Measurements from ENCODE around the gene TECR. TPM values are rescaled to one million over a fixed set of nuclear protein-coding genes. Genes with fewer than 3 reads are reported as not detected.
"Not testable (repeated sequence)": the region's sequence is repeated elsewhere in the genome, so short reads cannot be mapped to it uniquely, and the experiment has no call there.

Gene TECR
- total RNA-seq, 1 donor from 2014 or later = 20.0 TPM

DNA sequence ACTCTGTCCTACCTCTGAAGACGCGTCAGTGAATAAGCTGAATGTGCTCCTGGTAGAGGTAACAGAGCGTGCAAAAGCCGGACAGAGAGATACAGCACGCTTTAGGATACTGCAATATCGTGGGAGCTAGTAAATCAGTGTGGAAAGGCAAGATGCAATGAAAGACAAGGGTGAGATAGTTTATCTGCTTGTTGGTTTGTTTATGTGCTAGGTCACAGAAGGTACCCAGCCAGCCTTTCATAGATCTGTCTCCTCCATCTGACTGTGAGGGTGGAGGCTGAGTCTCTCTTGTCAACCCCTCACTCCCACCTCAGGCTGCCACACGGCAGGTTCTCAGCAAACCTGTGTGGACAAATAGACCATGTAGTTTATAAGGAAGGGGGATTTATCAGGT lies 32.6 kb upstream of the TECR start:
- DNase-seq (ENCODE audit: low read depth) = no peak
- no peaks in the 10 kb centered on the region for H3K27me3 ChIP-seq (ENCODE audit: control insufficient read depth, insufficient read depth, low read length)
- H3K36me3 ChIP-seq (ENCODE audit: control insufficient read depth, insufficient read depth, low read length) = peaks cover 11% of the 10 kb centered on the region
- peak; percentile 13 for FAIRE-seq
- TF ChIP-seq, protein P1, sequence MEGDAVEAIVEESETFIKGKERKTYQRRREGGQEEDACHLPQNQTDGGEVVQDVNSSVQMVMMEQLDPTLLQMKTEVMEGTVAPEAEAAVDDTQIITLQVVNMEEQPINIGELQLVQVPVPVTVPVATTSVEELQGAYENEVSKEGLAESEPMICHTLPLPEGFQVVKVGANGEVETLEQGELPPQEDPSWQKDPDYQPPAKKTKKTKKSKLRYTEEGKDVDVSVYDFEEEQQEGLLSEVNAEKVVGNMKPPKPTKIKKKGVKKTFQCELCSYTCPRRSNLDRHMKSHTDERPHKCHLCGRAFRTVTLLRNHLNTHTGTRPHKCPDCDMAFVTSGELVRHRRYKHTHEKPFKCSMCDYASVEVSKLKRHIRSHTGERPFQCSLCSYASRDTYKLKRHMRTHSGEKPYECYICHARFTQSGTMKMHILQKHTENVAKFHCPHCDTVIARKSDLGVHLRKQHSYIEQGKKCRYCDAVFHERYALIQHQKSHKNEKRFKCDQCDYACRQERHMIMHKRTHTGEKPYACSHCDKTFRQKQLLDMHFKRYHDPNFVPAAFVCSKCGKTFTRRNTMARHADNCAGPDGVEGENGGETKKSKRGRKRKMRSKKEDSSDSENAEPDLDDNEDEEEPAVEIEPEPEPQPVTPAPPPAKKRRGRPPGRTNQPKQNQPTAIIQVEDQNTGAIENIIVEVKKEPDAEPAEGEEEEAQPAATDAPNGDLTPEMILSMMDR (IDR thresholded peaks at IDR 0.05; ENCODE audit: insufficient read depth, low read length, severe bottlenecking) = no peak
- H3K4me3 ChIP-seq (ENCODE audit: low read depth, low read length) = no peak overlapping the region

DNA sequence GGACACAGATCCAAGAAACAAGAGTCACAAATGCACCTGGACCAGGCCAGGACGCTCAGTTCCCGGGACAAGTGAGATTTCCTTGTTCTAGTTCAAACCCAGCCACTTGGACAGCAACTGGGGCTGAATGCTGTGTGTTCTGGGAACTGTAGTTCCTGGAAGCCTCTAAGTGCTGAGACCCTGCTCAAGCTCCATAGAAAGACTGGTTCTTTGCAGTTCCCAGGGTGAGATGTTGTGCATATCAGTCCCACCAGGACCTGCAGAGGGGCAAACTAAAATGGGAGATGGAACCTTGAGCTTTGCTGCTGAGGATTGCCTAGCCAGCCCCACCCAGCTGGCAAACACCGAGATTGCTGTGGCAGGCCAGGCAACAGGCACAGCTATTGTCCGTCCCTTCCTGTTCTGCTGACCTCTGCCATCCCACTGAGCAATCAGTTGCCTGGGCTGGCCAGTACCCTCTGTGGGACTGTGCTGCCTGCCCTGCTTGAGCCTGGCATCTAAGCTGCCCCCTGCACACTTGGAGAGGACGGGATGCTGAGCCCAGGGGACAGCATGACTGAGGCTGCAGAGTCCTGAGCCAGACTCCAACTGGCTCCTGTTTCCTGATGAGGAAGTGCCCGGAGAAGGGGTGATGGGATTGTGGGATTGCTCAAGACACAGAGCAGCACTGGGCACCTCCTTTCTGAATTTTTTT lies 32.0 kb upstream of the TECR start:
- no peak overlapping the region for H3K4me3 ChIP-seq (ENCODE audit: low read depth, low read length)
- no peak for DNase-seq (ENCODE audit: low read depth)
- H3K27me3 ChIP-seq (ENCODE audit: control insufficient read depth, insufficient read depth, low read length) = no peaks in the 10 kb centered on the region
- H3K36me3 ChIP-seq (ENCODE audit: control insufficient read depth, insufficient read depth, low read length) = peaks cover 9% of the 10 kb centered on the region
- TF ChIP-seq, protein P1 (IDR thresholded peaks at IDR 0.05; ENCODE audit: insufficient read depth, low read length, severe bottlenecking) = no peak
- no peak for FAIRE-seq

DNA sequence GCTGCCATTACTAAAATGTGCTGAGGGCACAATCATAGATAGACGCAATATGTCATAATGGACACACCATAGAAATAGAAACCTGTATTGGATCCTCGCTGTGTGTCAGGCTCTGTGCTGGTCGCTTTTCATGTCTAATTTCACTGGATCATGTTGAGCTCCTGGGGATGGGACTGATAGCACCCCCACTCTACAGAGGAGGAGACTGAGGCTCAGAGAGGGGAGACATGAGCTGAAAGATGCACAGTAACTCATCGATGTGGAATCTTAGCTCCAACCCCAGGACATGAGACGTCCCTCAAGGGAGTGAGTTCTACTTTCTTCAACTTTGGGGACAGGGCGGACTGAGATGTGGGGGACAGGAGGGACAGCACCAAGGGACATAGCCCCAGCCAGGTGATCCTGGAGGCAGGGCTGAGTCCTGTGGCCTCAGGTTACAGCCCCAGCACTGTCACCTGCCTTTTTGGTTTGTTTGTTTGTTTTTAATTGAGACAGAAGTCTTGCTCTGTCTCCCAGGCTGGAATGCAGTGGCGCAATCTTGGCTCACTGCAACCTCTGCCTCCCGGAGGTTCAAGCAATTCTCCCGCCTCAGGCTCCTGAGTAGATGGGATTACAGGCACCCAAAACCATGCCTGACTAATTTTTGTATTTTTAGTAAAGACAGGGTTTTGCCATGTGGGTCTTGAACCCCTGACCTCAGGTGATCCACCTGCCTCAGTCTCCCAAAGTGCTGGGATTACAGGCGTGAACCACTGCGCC lies 26.9 kb upstream of the TECR start:
- TF ChIP-seq, protein P1 (IDR thresholded peaks at IDR 0.05; ENCODE audit: insufficient read depth, low read length, severe bottlenecking) = no peak
- FAIRE-seq = no peak

DNA sequence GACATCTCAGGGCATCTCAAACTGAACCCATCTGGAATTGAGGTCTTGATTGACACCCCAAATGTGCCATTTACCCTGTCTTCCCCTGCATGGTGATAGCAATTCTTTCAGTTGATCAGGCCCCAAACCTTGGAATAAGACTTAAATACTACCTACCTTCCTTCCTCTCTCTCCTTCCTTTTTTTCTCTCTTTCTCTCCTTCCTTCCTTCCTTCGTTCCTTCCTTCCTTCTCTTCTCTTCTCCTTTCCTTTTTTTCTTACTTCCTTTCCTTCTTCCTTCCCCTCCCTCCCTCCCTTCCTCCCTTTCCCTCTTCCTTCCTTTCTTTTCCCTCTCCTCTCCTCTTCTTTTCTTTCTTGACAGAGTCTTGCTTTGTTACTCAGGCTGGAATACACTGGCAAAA lies 26.1 kb upstream of the TECR start:
- FAIRE-seq = no peak

More for the DNA sequence above, 26.9 kb upstream of the TECR start:
- H3K4me3 ChIP-seq (ENCODE audit: low read depth, low read length) = no peak overlapping the region
- no peaks in the 10 kb centered on the region for H3K27me3 ChIP-seq (ENCODE audit: control insufficient read depth, insufficient read depth, low read length)
- peak; percentile 39 for DNase-seq (ENCODE audit: low read depth)
- H3K36me3 ChIP-seq (ENCODE audit: control insufficient read depth, insufficient read depth, low read length) = no peaks in the 10 kb centered on the region

DNA sequence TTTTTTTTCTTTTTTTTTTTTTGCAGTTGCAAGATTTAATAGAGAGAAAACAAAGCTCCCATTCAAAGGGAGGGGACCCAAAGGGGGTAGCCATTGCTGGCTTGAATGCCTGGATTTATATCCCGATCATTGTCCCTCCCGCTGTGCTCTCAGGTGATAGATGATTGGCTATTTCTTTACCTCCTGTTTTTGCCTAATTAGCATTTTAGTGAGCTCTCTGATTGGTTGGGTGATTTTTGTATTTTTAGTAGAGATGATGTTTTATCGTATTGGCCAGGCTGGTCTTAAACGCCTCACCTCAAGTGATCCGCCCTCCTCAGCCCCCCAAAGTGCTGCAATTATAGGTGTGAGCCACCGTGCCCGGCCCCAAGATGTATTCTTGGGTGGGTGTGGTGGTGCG lies 24.8 kb upstream of the TECR start:
- FAIRE-seq; H3K4me3 ChIP-seq (ENCODE audit: low read depth, low read length); H3K27me3 ChIP-seq (ENCODE audit: control insufficient read depth, insufficient read depth, low read length); H3K36me3 ChIP-seq (ENCODE audit: control insufficient read depth, insufficient read depth, low read length); DNase-seq (ENCODE audit: low read depth): not testable (repeated sequence)

More for the DNA sequence above, 26.1 kb upstream of the TECR start:
- TF ChIP-seq, protein P1 (IDR thresholded peaks at IDR 0.05; ENCODE audit: insufficient read depth, low read length, severe bottlenecking) = no peak
- no peak overlapping the region for H3K4me3 ChIP-seq (ENCODE audit: low read depth, low read length)
- no peaks in the 10 kb centered on the region for H3K27me3 ChIP-seq (ENCODE audit: control insufficient read depth, insufficient read depth, low read length)
- H3K36me3 ChIP-seq (ENCODE audit: control insufficient read depth, insufficient read depth, low read length) = no peaks in the 10 kb centered on the region
- DNase-seq (ENCODE audit: low read depth) = no peak

DNA sequence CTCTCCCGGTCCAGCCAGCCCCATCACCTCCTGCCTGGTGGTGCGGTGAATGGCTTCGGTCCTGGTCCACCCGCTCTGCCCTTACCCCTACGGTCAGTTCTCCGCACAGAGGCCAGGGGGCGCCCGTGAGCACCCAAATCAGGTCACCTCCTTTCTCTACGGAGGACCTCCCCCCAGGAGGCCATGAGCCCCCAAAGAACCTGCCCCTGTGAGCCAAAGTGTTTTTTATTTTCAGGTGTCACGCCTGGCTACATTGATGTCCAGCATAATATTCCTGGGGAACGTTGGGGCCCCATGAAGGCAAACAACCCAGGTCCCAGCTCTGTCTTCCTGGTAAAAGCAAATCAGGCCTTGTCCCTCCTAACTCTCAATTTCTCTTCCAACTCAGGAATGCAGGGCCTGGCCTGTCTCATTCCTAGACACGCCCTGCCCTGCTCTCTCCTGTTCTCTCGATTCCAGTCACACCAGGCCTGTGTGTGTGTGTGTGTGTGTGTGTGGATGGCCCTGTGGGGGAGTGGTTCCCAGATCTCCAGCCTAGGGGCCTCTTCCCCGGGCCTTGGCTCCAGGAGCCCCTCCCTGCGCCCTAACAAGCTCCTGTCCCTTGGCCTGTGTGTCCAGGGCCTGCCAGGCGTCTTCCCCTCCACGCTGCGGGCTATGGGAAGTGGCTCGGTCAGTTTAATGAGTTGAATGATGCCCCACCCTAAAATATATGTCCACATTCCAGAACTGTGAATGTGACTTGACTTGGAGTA lies 23.7 kb upstream of the TECR start:
- FAIRE-seq = peak; percentile 76
- H3K4me3 ChIP-seq (ENCODE audit: low read depth, low read length) = no peak overlapping the region
- H3K27me3 ChIP-seq (ENCODE audit: control insufficient read depth, insufficient read depth, low read length) = no peaks in the 10 kb centered on the region
- TF ChIP-seq, protein P1 (IDR thresholded peaks at IDR 0.05; ENCODE audit: insufficient read depth, low read length, severe bottlenecking) = peak; percentile 92
- H3K36me3 ChIP-seq (ENCODE audit: control insufficient read depth, insufficient read depth, low read length) = no peaks in the 10 kb centered on the region
- DNase-seq (ENCODE audit: low read depth) = peak; percentile 90

All from bronchial epithelial cell (primary cell).